ENCODE results near the gene BBX.

BBX gene

DNA sequence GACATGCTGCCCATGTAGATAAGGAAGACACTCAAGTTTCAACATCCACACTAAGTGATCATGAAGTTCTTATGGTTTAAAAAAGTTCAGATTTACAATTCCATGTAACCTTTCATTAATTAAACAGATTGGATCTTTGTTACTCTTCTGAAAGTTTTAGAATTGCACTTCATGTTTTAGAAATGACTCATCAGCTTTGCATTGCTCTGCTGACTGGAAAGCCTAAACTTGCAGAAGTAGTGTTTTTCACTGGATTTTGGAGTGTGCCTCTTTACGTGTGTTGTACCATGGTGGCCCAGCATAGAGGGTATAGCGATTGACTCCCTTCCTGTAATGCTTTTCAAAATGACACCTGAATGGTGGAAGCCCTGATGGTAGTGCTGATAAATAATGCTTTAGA lies 157.9 kb downstream of the BBX start:
- TF ChIP-seq, protein P1, sequence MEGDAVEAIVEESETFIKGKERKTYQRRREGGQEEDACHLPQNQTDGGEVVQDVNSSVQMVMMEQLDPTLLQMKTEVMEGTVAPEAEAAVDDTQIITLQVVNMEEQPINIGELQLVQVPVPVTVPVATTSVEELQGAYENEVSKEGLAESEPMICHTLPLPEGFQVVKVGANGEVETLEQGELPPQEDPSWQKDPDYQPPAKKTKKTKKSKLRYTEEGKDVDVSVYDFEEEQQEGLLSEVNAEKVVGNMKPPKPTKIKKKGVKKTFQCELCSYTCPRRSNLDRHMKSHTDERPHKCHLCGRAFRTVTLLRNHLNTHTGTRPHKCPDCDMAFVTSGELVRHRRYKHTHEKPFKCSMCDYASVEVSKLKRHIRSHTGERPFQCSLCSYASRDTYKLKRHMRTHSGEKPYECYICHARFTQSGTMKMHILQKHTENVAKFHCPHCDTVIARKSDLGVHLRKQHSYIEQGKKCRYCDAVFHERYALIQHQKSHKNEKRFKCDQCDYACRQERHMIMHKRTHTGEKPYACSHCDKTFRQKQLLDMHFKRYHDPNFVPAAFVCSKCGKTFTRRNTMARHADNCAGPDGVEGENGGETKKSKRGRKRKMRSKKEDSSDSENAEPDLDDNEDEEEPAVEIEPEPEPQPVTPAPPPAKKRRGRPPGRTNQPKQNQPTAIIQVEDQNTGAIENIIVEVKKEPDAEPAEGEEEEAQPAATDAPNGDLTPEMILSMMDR (IDR thresholded peaks at IDR 0.05; ENCODE audit: extremely low read depth, missing control alignments) = no peak
- DNase-seq (ENCODE audit: low spot score) = no peak

DNA sequence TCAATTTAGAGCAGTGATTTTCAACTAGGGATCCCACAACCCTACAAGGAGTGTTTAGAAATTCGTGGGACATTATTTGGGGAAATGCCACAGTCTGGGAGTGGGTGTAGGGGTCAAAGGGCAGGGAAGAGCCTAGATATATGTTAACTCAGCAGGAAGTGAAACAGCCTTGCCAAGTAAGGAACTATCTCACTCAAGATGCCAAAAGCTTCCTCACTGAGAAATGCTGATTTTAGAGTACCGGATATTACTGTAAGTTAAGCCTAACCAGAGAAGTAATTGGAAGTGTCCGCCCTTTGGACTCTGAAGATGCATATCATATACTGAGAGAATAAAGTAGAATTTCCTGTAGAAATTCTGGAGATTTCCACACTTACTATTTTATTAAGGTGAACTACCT lies 158.6 kb downstream of the BBX start:
- DNase-seq (ENCODE audit: low spot score) = no peak
- TF ChIP-seq, protein P1 (IDR thresholded peaks at IDR 0.05; ENCODE audit: extremely low read depth, missing control alignments) = no peak

DNA sequence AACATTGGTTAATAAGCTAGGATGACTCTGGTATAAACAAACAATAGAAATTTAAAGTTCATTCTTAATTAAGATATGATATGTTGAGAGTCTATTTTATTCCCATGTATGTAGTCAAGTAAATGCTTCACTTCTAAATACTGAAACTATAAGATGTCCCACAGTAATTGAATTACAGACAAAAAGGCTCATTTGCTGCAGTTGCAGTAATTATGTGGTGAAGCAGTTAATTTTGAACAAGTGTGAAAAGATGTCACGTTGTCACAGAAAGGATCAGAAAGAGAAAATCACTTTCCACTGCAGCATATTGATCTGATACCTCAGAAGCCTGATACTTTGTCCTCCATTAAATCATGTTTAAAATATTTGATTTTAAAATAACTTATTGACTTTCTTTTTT lies 159.8 kb downstream of the BBX start:
- TF ChIP-seq, protein P1 (IDR thresholded peaks at IDR 0.05; ENCODE audit: extremely low read depth, missing control alignments) = no peak
- no peak for DNase-seq (ENCODE audit: low spot score)

GRCh38 chr3:107683447-107683846 lies 160.7 kb downstream of the BBX start:
- TF ChIP-seq, protein P1 (IDR thresholded peaks at IDR 0.05; ENCODE audit: extremely low read depth, missing control alignments) = no peak
- no peak for DNase-seq (ENCODE audit: low spot score)

DNA sequence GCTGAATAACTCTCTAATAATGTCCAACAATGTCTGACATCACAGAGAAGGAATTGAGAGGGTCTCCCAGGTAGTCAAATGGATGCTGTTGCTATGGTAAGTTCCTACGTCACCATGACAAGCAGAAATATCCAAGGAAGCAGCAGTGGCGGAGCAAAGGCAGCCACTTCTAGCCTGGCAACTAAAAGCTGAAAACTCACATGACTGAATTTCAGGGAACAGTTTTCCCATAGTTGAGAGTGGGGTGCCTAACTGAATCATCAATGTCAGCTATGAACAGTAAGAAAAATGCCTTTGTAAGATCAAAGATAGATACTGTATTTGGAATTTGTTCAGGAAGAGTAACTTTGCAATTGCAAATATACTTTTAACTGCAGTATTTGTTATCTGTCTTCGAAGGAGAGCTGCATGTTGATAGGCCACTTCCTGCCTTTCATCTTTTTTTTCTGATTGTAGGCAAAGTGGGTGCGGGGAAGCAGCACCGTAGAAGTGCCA lies 161.7 kb downstream of the BBX start:
- DNase-seq (ENCODE audit: low spot score) = no peak
- TF ChIP-seq, protein P1 (IDR thresholded peaks at IDR 0.05; ENCODE audit: extremely low read depth, missing control alignments) = no peak

DNA sequence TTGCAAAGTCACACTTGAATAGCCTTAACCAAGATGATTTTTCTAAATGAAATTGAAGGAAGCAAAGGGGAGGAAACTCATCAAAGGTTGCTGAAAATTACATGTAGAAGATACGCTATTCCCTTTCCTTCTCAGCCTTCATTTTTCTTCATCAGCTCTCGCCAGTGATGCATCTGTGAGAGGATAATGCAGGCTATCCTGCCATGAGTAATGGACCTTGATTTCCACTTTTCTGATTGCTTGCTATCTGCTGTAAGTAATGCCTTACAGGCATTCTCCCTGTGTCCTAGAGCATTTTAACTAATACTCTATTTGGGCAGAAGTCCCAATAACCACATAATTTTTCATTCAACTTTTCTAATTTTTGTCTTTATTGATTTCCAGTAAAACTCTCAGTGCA lies 162.6 kb downstream of the BBX start:
- DNase-seq (ENCODE audit: low spot score) = no peak
- TF ChIP-seq, protein P1 (IDR thresholded peaks at IDR 0.05; ENCODE audit: extremely low read depth, missing control alignments) = no peak

- no peak for DNase-seq (ENCODE audit: low spot score)
- TF ChIP-seq, protein P1 (IDR thresholded peaks at IDR 0.05; ENCODE audit: extremely low read depth, missing control alignments) = no peak
These were observed 164.4 kb downstream of the BBX start for GRCh38 chr3:107687056-107687581.
